ENCODE data around the gene VAC14. TPM values are rescaled to one million over a fixed set of nuclear protein-coding genes. Genes with fewer than 3 reads are reported as not detected.

The VAC14 gene
- total RNA-seq, 4 donors from 2014 or later: 31.1 to 47.0 (median 37.0) TPM

GRCh38 chr16:70768203-70768580, 32.8 kb downstream of the VAC14 start:
- Histone ChIP-seq H3K27me3 (no peaks in the 10 kb centered on the region), H3K9me3 (no peaks in the 10 kb centered on the region), H3K36me3 (peaks cover 21 to 67% (median 45%) of the 10 kb centered on the region in 4 donors), H3K4me3 (no peak overlapping the region), H3K27ac (replicated peaks in 1 of 4) (no peak overlapping the region), H3K4me1 (peaks cover 0 to 10% (median 7%) of the 10 kb centered on the region in 4 donors)
- WGBS: 70% methylated on average over 5 of the region's 5 CpGs
- intact Hi-C loops (cut with DNase I): no loop called here
- TF ChIP-seq CTCF (IDR thresholded peaks at IDR 0.05) (no peak), POLR2AphosphoS5 (IDR thresholded peaks at IDR 0.05) (no peak), EP300 (IDR thresholded peaks at IDR 0.05) (no peak), POLR2A (IDR thresholded peaks at IDR 0.05; ENCODE audit: low read depth) (no peak)
- no peak for DNase-seq (ENCODE audit: extremely low spot score)

GRCh38 chr16:70767377-70768202, 33.4 kb downstream of the VAC14 start:
- Histone ChIP-seq H3K4me1 (peaks cover 0 to 10% (median 7%) of the 10 kb centered on the region in 4 donors), H3K27ac (replicated peaks in 1 of 4) (no peak overlapping the region), H3K4me3 (no peak overlapping the region), H3K9me3 (no peaks in the 10 kb centered on the region), H3K27me3 (no peaks in the 10 kb centered on the region), H3K36me3 (peaks cover 19 to 66% (median 48%) of the 10 kb centered on the region in 4 donors)
- intact Hi-C loops (cut with DNase I): no loop called here
- 77% methylated on average over 4 of the region's 4 CpGs for WGBS
- TF ChIP-seq POLR2AphosphoS5 (IDR thresholded peaks at IDR 0.05) (no peak), POLR2A (IDR thresholded peaks at IDR 0.05; ENCODE audit: low read depth) (no peak), EP300 (IDR thresholded peaks at IDR 0.05) (no peak), CTCF (IDR thresholded peaks at IDR 0.05) (no peak)
- no peak for DNase-seq (ENCODE audit: extremely low spot score)

- no peak for TF ChIP-seq CTCF (IDR thresholded peaks at IDR 0.05)
- no peak for TF ChIP-seq POLR2AphosphoS5 (IDR thresholded peaks at IDR 0.05)
- TF ChIP-seq EP300 (IDR thresholded peaks at IDR 0.05): no peak
- TF ChIP-seq POLR2A (IDR thresholded peaks at IDR 0.05; ENCODE audit: low read depth): no peak
- H3K27me3 ChIP-seq: no peaks in the 10 kb centered on the region
- H3K36me3 ChIP-seq: peaks cover 21 to 68% (median 49%) of the 10 kb centered on the region in 4 donors
- no peaks in the 10 kb centered on the region for H3K9me3 ChIP-seq
- intact Hi-C loops (cut with DNase I): no loop called here
- H3K4me1 ChIP-seq: peaks cover 0 to 10% (median 7%) of the 10 kb centered on the region in 4 donors
- no peak overlapping the region for H3K27ac ChIP-seq (replicated peaks in 1 of 4)
- WGBS: 86% methylated on average over 4 of the region's 4 CpGs
- DNase-seq (ENCODE audit: extremely low spot score): no peak
- no peak overlapping the region for H3K4me3 ChIP-seq
Measured at GRCh38 chr16:70766658-70767057, 34.3 kb downstream of the VAC14 start.

- Histone ChIP-seq H3K9me3 (no peaks in the 10 kb centered on the region), H3K27me3 (no peaks in the 10 kb centered on the region), H3K4me1 (peaks cover 0 to 9% (median 6%) of the 10 kb centered on the region in 4 donors), H3K4me3 (no peak overlapping the region), H3K27ac (replicated peaks in 1 of 4) (no peak overlapping the region), H3K36me3 (peaks cover 21 to 68% (median 50%) of the 10 kb centered on the region in 4 donors)
- no peak for TF ChIP-seq POLR2A (IDR thresholded peaks at IDR 0.05; ENCODE audit: low read depth)
- no peak for TF ChIP-seq POLR2AphosphoS5 (IDR thresholded peaks at IDR 0.05)
- no peak for TF ChIP-seq EP300 (IDR thresholded peaks at IDR 0.05)
- no peak for TF ChIP-seq CTCF (IDR thresholded peaks at IDR 0.05)
- intact Hi-C loops (cut with DNase I): no loop called here
- DNase-seq (ENCODE audit: extremely low spot score): no peak
- WGBS: 92% methylated on average over 8 of the region's 8 CpGs
Measured at GRCh38 chr16:70766176-70766575, 34.8 kb downstream of the VAC14 start.

All from esophagus muscularis mucosa (tissue), 4 donors.